ENCODE results near the gene ATG7. TPM values are rescaled to one million over a fixed set of nuclear protein-coding genes. Genes with fewer than 3 reads are reported as not detected.
"Not testable (repeated sequence)": the region's sequence is repeated elsewhere in the genome, so short reads cannot be mapped to it uniquely, and the experiment has no call there.

The ATG7 gene
- total RNA-seq, 5 donors from 2014 or later (not counting 1 experiment from before 2014, with no cell fraction given): 29.0 to 39.3 (median 37.4) TPM

- ChIA-PET CTCF (interaction anchor here (0.5 to 1.3 kb wide), 2 partner anchors 103 to 120 kb away, joined by 3 read pairs; no protein-coding TSS in a partner anchor), POLR2A (no interaction called here)
- no peak overlapping the region for H3K27ac ChIP-seq (ENCODE audit: low read length)
- H3K4me3 Mint-ChIP-seq: no peak overlapping the region
- H3K27me3 Mint-ChIP-seq: no peaks in the 10 kb centered on the region
- H3K9me3 Mint-ChIP-seq: no peaks in the 10 kb centered on the region
- H3K4me1 Mint-ChIP-seq: peaks cover 0 to 2% (median 0%) of the 10 kb centered on the region in 3 donors
- H3K36me3 Mint-ChIP-seq: peaks cover 35% of the 10 kb centered on the region
- DNase-seq (no peak), ATAC-seq (replicated peaks in 1 of 4) (no peak)
- H3K4me1 ChIP-seq (ENCODE audit: control insufficient read depth in 1 of 2, extremely low read depth in 1 of 2, insufficient read depth in 2 of 2, low read length in 2 of 2): no peaks in the 10 kb centered on the region
- no peak overlapping the region for H3K27ac Mint-ChIP-seq
- H3K4me3 ChIP-seq (ENCODE audit: control insufficient read depth in 1 of 2, extremely low read depth in 1 of 2, low read length in 1 of 2): no peak overlapping the region
- H3K9me3 ChIP-seq: no peaks in the 10 kb centered on the region
- 100% methylated on average over 3 of the region's 3 CpGs for WGBS (ENCODE audit: insufficient coverage)
- no peaks in the 10 kb centered on the region for H3K27me3 ChIP-seq (replicated peaks in 1 of 2; ENCODE audit: control insufficient read depth in 2 of 2, extremely low read depth in 1 of 2, insufficient read depth in 2 of 2, low read length in 1 of 2)
- H3K36me3 ChIP-seq (ENCODE audit: control insufficient read depth in 2 of 2, extremely low read depth in 1 of 2, insufficient read depth in 1 of 2, low read length in 1 of 2): peaks cover 0 to 9% of the 10 kb centered on the region in 2 donors
Observed at GRCh38 chr3:11339541-11339940, 67.3 kb downstream of the ATG7 start.

GRCh38 chr3:11346416-11346815 is 74.2 kb downstream of the ATG7 start:
- ATAC-seq (replicated peaks in 1 of 4) (no peak), DNase-seq (no peak)
- H3K4me1 ChIP-seq (ENCODE audit: control insufficient read depth in 1 of 2, extremely low read depth in 1 of 2, insufficient read depth in 2 of 2, low read length in 2 of 2): no peaks in the 10 kb centered on the region
- H3K9me3 Mint-ChIP-seq: no peaks in the 10 kb centered on the region
- no peak overlapping the region for H3K27ac ChIP-seq (ENCODE audit: low read length)
- peaks cover 74% of the 10 kb centered on the region for H3K36me3 Mint-ChIP-seq
- no peaks in the 10 kb centered on the region for H3K4me1 Mint-ChIP-seq
- peaks cover 3 to 27% of the 10 kb centered on the region in 2 donors for H3K36me3 ChIP-seq (ENCODE audit: control insufficient read depth in 2 of 2, extremely low read depth in 1 of 2, insufficient read depth in 1 of 2, low read length in 1 of 2)
- H3K9me3 ChIP-seq: no peaks in the 10 kb centered on the region
- H3K4me3 ChIP-seq (ENCODE audit: control insufficient read depth in 1 of 2, extremely low read depth in 1 of 2, low read length in 1 of 2): no peak overlapping the region
- no peak overlapping the region for H3K27ac Mint-ChIP-seq
- no peak overlapping the region for H3K4me3 Mint-ChIP-seq
- POLR2A ChIA-PET: no interaction called here
- no CpG with 5 or more reads among the region's 1 CpG for WGBS (ENCODE audit: insufficient coverage)
- H3K27me3 ChIP-seq (replicated peaks in 1 of 2; ENCODE audit: control insufficient read depth in 2 of 2, extremely low read depth in 1 of 2, insufficient read depth in 2 of 2, low read length in 1 of 2): no peaks in the 10 kb centered on the region
- H3K27me3 Mint-ChIP-seq: no peaks in the 10 kb centered on the region
- CTCF ChIA-PET: no interaction called here

- H3K9me3 ChIP-seq; H3K27me3 ChIP-seq (replicated peaks in 1 of 2; ENCODE audit: control insufficient read depth in 2 of 2, extremely low read depth in 1 of 2, insufficient read depth in 2 of 2, low read length in 1 of 2); H3K4me1 Mint-ChIP-seq; CTCF ChIA-PET; ATAC-seq (replicated peaks in 1 of 4); H3K4me3 ChIP-seq (ENCODE audit: control insufficient read depth in 1 of 2, extremely low read depth in 1 of 2, low read length in 1 of 2); H3K4me1 ChIP-seq (ENCODE audit: control insufficient read depth in 1 of 2, extremely low read depth in 1 of 2, insufficient read depth in 2 of 2, low read length in 2 of 2); H3K9me3 Mint-ChIP-seq; H3K4me3 Mint-ChIP-seq; H3K27me3 Mint-ChIP-seq; DNase-seq; H3K27ac ChIP-seq (ENCODE audit: low read length); H3K27ac Mint-ChIP-seq; POLR2A ChIA-PET: not testable (repeated sequence)
- H3K36me3 ChIP-seq (ENCODE audit: control insufficient read depth in 2 of 2, extremely low read depth in 1 of 2, insufficient read depth in 1 of 2, low read length in 1 of 2): peaks cover 3 to 33% of the 10 kb centered on the region in 2 donors
- H3K36me3 Mint-ChIP-seq: peaks cover 75% of the 10 kb centered on the region
- WGBS (ENCODE audit: insufficient coverage): 100% methylated on average over 2 of the region's 6 CpGs
Observed at GRCh38 chr3:11348877-11349276, 76.7 kb downstream of the ATG7 start.

- ChIA-PET POLR2A (interaction anchor here in 1 of 2 donors (0.6 kb wide), 1 partner anchor 249 kb away, joined by 3 read pairs; no protein-coding TSS in a partner anchor), CTCF (no interaction called here)
- no CpG with 5 or more reads among the region's 2 CpGs for WGBS (ENCODE audit: insufficient coverage)
- H3K9me3 Mint-ChIP-seq: no peaks in the 10 kb centered on the region
- H3K27me3 Mint-ChIP-seq: no peaks in the 10 kb centered on the region
- Histone ChIP-seq H3K36me3 (ENCODE audit: control insufficient read depth in 2 of 2, extremely low read depth in 1 of 2, insufficient read depth in 1 of 2, low read length in 1 of 2) (peaks cover 3 to 34% of the 10 kb centered on the region in 2 donors), H3K9me3 (no peaks in the 10 kb centered on the region), H3K27ac (ENCODE audit: low read length) (no peak overlapping the region), H3K27me3 (replicated peaks in 1 of 2; ENCODE audit: control insufficient read depth in 2 of 2, extremely low read depth in 1 of 2, insufficient read depth in 2 of 2, low read length in 1 of 2) (no peaks in the 10 kb centered on the region), H3K4me3 (ENCODE audit: control insufficient read depth in 1 of 2, extremely low read depth in 1 of 2, low read length in 1 of 2) (no peak overlapping the region), H3K4me1 (ENCODE audit: control insufficient read depth in 1 of 2, extremely low read depth in 1 of 2, insufficient read depth in 2 of 2, low read length in 2 of 2) (no peaks in the 10 kb centered on the region)
- peaks cover 73% of the 10 kb centered on the region for H3K36me3 Mint-ChIP-seq
- no peak overlapping the region for H3K27ac Mint-ChIP-seq
- no peak for ATAC-seq (replicated peaks in 1 of 4)
- no peak overlapping the region for H3K4me3 Mint-ChIP-seq
- DNase-seq: no peak
- H3K4me1 Mint-ChIP-seq: no peaks in the 10 kb centered on the region
Observed at GRCh38 chr3:11349446-11349845, 77.2 kb downstream of the ATG7 start.

GRCh38 chr3:11350374-11350773 is 78.2 kb downstream of the ATG7 start:
- ChIA-PET CTCF (interaction anchor here in 1 of 2 donors (0.5 kb wide), 1 partner anchor 21 kb away, joined by 3 read pairs; no protein-coding TSS in a partner anchor), POLR2A (no interaction called here)
- 100% methylated on average over 1 of the region's 2 CpGs for WGBS (ENCODE audit: insufficient coverage)
- H3K9me3 ChIP-seq: no peaks in the 10 kb centered on the region
- Mint-ChIP-seq H3K27me3 (no peaks in the 10 kb centered on the region), H3K9me3 (no peaks in the 10 kb centered on the region), H3K4me3 (no peak overlapping the region), H3K27ac (no peak overlapping the region), H3K36me3 (peaks cover 78% of the 10 kb centered on the region), H3K4me1 (no peaks in the 10 kb centered on the region)
- H3K36me3 ChIP-seq (ENCODE audit: control insufficient read depth in 2 of 2, extremely low read depth in 1 of 2, insufficient read depth in 1 of 2, low read length in 1 of 2): peaks cover 3 to 34% of the 10 kb centered on the region in 2 donors
- H3K27me3 ChIP-seq (replicated peaks in 1 of 2; ENCODE audit: control insufficient read depth in 2 of 2, extremely low read depth in 1 of 2, insufficient read depth in 2 of 2, low read length in 1 of 2): no peaks in the 10 kb centered on the region
- H3K27ac ChIP-seq (ENCODE audit: low read length): no peak overlapping the region
- no peak overlapping the region for H3K4me3 ChIP-seq (ENCODE audit: control insufficient read depth in 1 of 2, extremely low read depth in 1 of 2, low read length in 1 of 2)
- no peak for ATAC-seq (replicated peaks in 1 of 4)
- H3K4me1 ChIP-seq (ENCODE audit: control insufficient read depth in 1 of 2, extremely low read depth in 1 of 2, insufficient read depth in 2 of 2, low read length in 2 of 2): no peaks in the 10 kb centered on the region
- DNase-seq: no peak

GRCh38 chr3:11351451-11351850 is 79.3 kb downstream of the ATG7 start:
- no peak overlapping the region for H3K27ac Mint-ChIP-seq
- Histone ChIP-seq H3K27ac (ENCODE audit: low read length) (no peak overlapping the region), H3K4me1 (ENCODE audit: control insufficient read depth in 1 of 2, extremely low read depth in 1 of 2, insufficient read depth in 2 of 2, low read length in 2 of 2) (no peaks in the 10 kb centered on the region), H3K4me3 (ENCODE audit: control insufficient read depth in 1 of 2, extremely low read depth in 1 of 2, low read length in 1 of 2) (no peak overlapping the region), H3K9me3 (no peaks in the 10 kb centered on the region), H3K27me3 (replicated peaks in 1 of 2; ENCODE audit: control insufficient read depth in 2 of 2, extremely low read depth in 1 of 2, insufficient read depth in 2 of 2, low read length in 1 of 2) (no peaks in the 10 kb centered on the region), H3K36me3 (ENCODE audit: control insufficient read depth in 2 of 2, extremely low read depth in 1 of 2, insufficient read depth in 1 of 2, low read length in 1 of 2) (peaks cover 3 to 32% of the 10 kb centered on the region in 2 donors)
- DNase-seq: no peak
- no peaks in the 10 kb centered on the region for H3K9me3 Mint-ChIP-seq
- no peaks in the 10 kb centered on the region for H3K4me1 Mint-ChIP-seq
- H3K4me3 Mint-ChIP-seq: no peak overlapping the region
- no peak for ATAC-seq (replicated peaks in 1 of 4)
- POLR2A ChIA-PET: interaction anchor here in 1 of 2 donors (0.7 kb wide), 1 partner anchor 30 kb away, joined by 8 read pairs; no protein-coding TSS in a partner anchor
- CTCF ChIA-PET: interaction anchor here in 1 of 2 donors (0.6 kb wide), 1 partner anchor 1318 kb away, joined by 7 read pairs; no protein-coding TSS in a partner anchor
- WGBS (ENCODE audit: insufficient coverage): no CpG with 5 or more reads among the region's 5 CpGs
- H3K36me3 Mint-ChIP-seq: peaks cover 72% of the 10 kb centered on the region
- H3K27me3 Mint-ChIP-seq: no peaks in the 10 kb centered on the region

GRCh38 chr3:11356269-11356668 is 84.1 kb downstream of the ATG7 start:
- Histone ChIP-seq H3K27me3 (replicated peaks in 1 of 2; ENCODE audit: control insufficient read depth in 2 of 2, extremely low read depth in 1 of 2, insufficient read depth in 2 of 2, low read length in 1 of 2) (no peaks in the 10 kb centered on the region), H3K4me3 (ENCODE audit: control insufficient read depth in 1 of 2, extremely low read depth in 1 of 2, low read length in 1 of 2) (no peak overlapping the region), H3K4me1 (ENCODE audit: control insufficient read depth in 1 of 2, extremely low read depth in 1 of 2, insufficient read depth in 2 of 2, low read length in 2 of 2) (no peaks in the 10 kb centered on the region), H3K36me3 (ENCODE audit: control insufficient read depth in 2 of 2, extremely low read depth in 1 of 2, insufficient read depth in 1 of 2, low read length in 1 of 2) (peaks cover 9 to 45% of the 10 kb centered on the region in 2 donors), H3K9me3 (no peaks in the 10 kb centered on the region), H3K27ac (ENCODE audit: low read length) (no peak overlapping the region)
- no CpG with 5 or more reads among the region's 1 CpG for WGBS (ENCODE audit: insufficient coverage)
- H3K4me1 Mint-ChIP-seq: no peaks in the 10 kb centered on the region
- H3K27ac Mint-ChIP-seq: no peak overlapping the region
- ATAC-seq (replicated peaks in 1 of 4) (no peak), DNase-seq (no peak)
- ChIA-PET CTCF (interaction anchor here in 1 of 2 donors (1.2 kb wide), 1 partner anchor 22 kb away, joined by 3 read pairs; no protein-coding TSS in a partner anchor), POLR2A (no interaction called here)
- no peaks in the 10 kb centered on the region for H3K9me3 Mint-ChIP-seq
- H3K27me3 Mint-ChIP-seq: no peaks in the 10 kb centered on the region
- peaks cover 46% of the 10 kb centered on the region for H3K36me3 Mint-ChIP-seq
- no peak overlapping the region for H3K4me3 Mint-ChIP-seq

All from T-cell (primary cell).